HepG2 (cell line): ENCODE results near the gene ZNF222. TPM values are rescaled to one million over a fixed set of nuclear protein-coding genes. Genes with fewer than 3 reads are reported as not detected.
A peak's percentile ranks its signal among the peaks of the same experiment; 100 is the strongest.

Experiments used
- AKAP8 ChIP-seq: sonication (generic); formaldehyde crosslinking; IDR thresholded peaks from 2 replicates; pipeline ENCODE4 v1.5.1; 2020; ENCODE audit warnings: mild to moderate bottlenecking, missing genetic modification reagents
- CREM ChIP-seq, 2 experiments: sonication (generic) in 1 of 2; formaldehyde crosslinking in 1 of 2; IDR thresholded peaks; 2 replicates each; pipeline versions ENCODE4 v1.4.0 to v1.6.1; 2016 to 2020; ENCODE audit warnings: antibody characterized with exemption in 1 of 2, mild to moderate bottlenecking in 1 of 2, missing genetic modification reagents in 1 of 2
- DDIT3 ChIP-seq: sonication (generic); formaldehyde crosslinking; IDR thresholded peaks from 2 replicates; pipeline ENCODE4 v1.4.0; 2020; ENCODE audit warnings: mild to moderate bottlenecking, missing genetic modification reagents
- E2F1 ChIP-seq: sonication (generic); formaldehyde crosslinking; IDR thresholded peaks from 2 replicates; pipeline ENCODE4 v1.5.0; 2020; ENCODE audit warnings: missing genetic modification reagents
- FLYWCH1 ChIP-seq: sonication (generic); formaldehyde crosslinking; IDR thresholded peaks from 2 replicates; pipeline ENCODE4 v1.8.1; 2023; ENCODE audit warnings: mild to moderate bottlenecking, missing genetic modification reagents
- GPN1 ChIP-seq: sonication (generic); formaldehyde crosslinking; IDR thresholded peaks from 2 replicates; pipeline ENCODE4 v1.5.1; 2020; ENCODE audit warnings: missing genetic modification reagents, borderline replicate concordance
- HNF1A ChIP-seq, 2 experiments: sonication (generic) in 1 of 2; formaldehyde crosslinking in 1 of 2; IDR thresholded peaks; 2 replicates each; pipeline versions ENCODE4 v1.4.0 to v1.6.1; 2016 to 2020; ENCODE audit warnings: borderline replicate concordance in 1 of 2, low read depth in 1 of 2, mild to moderate bottlenecking in 1 of 2, missing genetic modification reagents in 1 of 2
- KLF16 ChIP-seq, 2 experiments: sonication (generic) in 1 of 2; formaldehyde crosslinking in 1 of 2; IDR thresholded peaks; 2 replicates each; pipeline versions ENCODE4 v1.6.1 to v1.8.0; 2016 to 2023; ENCODE audit warnings: missing genetic modification reagents in 2 of 2, missing compliant biosample characterization in 1 of 2
- MEF2D ChIP-seq: sonication (generic); formaldehyde crosslinking; IDR thresholded peaks from 2 replicates; pipeline ENCODE4 v1.5.1; 2020; ENCODE audit warnings: mild to moderate bottlenecking, missing genetic modification reagents
- RARG ChIP-seq: sonication (generic); formaldehyde crosslinking; IDR thresholded peaks from 2 replicates; pipeline ENCODE4 v1.4.0; 2020; ENCODE audit warnings: low read depth, mild to moderate bottlenecking, missing genetic modification reagents
- RXRA ChIP-seq: sonication (generic); formaldehyde crosslinking; IDR thresholded peaks from 2 replicates; pipeline ENCODE4 v1.5.1; 2020; ENCODE audit warnings: missing genetic modification reagents
- STAT5B ChIP-seq: sonication (generic); formaldehyde crosslinking; IDR thresholded peaks from 2 replicates; pipeline ENCODE4 v1.4.0; 2020; ENCODE audit warnings: missing genetic modification reagents
- YEATS2 ChIP-seq: sonication (generic); formaldehyde crosslinking; IDR thresholded peaks from 2 replicates; pipeline ENCODE4 v1.4.0; 2020; ENCODE audit warnings: missing genetic modification reagents, borderline replicate concordance
- ZFP36L2 ChIP-seq: sonication (generic); formaldehyde crosslinking; IDR thresholded peaks from 2 replicates; pipeline ENCODE4 v1.4.0; 2020; ENCODE audit warnings: missing genetic modification reagents
- ZFY ChIP-seq: sonication (generic); formaldehyde crosslinking; IDR thresholded peaks from 2 replicates; pipeline ENCODE4 v1.4.0; 2020; ENCODE audit warnings: missing genetic modification reagents
- ZNF180 ChIP-seq: sonication (generic); formaldehyde crosslinking; IDR thresholded peaks from 2 replicates; pipeline ENCODE4 v1.4.0; 2020; ENCODE audit warnings: low read depth, missing genetic modification reagents, borderline replicate concordance
- ZNF549 ChIP-seq: sonication (generic); formaldehyde crosslinking; IDR thresholded peaks from 2 replicates; pipeline ENCODE4 v1.5.0; 2020; ENCODE audit warnings: missing genetic modification reagents
- ZNF629 ChIP-seq: sonication (generic); formaldehyde crosslinking; conservative IDR thresholded peaks from 2 replicates; pipeline ENCODE4 v1.5.0; 2020; ENCODE audit warnings: missing genetic modification reagents
- ZNF800 ChIP-seq: sonication (generic); formaldehyde crosslinking; IDR thresholded peaks from 2 replicates; pipeline ENCODE4 v1.4.0; 2020; ENCODE audit warnings: missing genetic modification reagents
- polyA plus RNA-seq, 8 experiments: library from polyadenylated mRNA; depleted of rRNA in 3 of 8; stranded (reverse) in 7 of 8; unstranded in 1 of 8; fragments of >200 nt; fragmentation: Illumina TruSeq in 4 of 8; extraction: Trizol in 4 of 8; gene quantifications; 2 replicates each; pipeline versions ENCODE4 v1.2.1 to v1.2.3, GENCODE V29; 2011 to 2016; ENCODE audit warnings: low read depth in 4 of 8, missing spikeins in 1 of 8, mixed read lengths in 1 of 8; ENCODE audit not compliant: insufficient read depth in 1 of 8
- total RNA-seq, 5 experiments: library from RNA; depleted of rRNA; stranded (reverse); fragments of >200 nt; fragmentation: Illumina TruSeq; extraction: Trizol; gene quantifications; 2 replicates each; pipeline ENCODE4 v1.2.3, GENCODE V29; 2016; ENCODE audit warnings: low read depth in 1 of 5
- TF ChIP-seq, protein P1 (sequence below), 2 experiments: fragments of 450-650 bp in 1 of 2; sonication (generic) in 1 of 2; formaldehyde crosslinking; IDR thresholded peaks; 2 replicates each; pipeline versions ENCODE4 v1.5.0 to v1.8.0; 2020 to 2022; ENCODE audit warnings: mild to moderate bottlenecking in 1 of 2, missing genetic modification reagents in 1 of 2

ZNF222 gene
- total and polyA plus RNA-seq, 2 of the 13 experiments (the other 11 are each of a cell fraction or from before 2014, with no cell fraction given): 2.2 to 6.2 TPM

GRCh38 chr19:44002566-44003460, 22.4 kb upstream of the ZNF222 start, which contains the start of gene ZNF230 (continued):
- TF ChIP-seq HNF1A (IDR thresholded peaks at IDR 0.05; ENCODE audit: low read depth): 0 out of 2 replicates have a peak, but pooled peaks have one; percentile 27
- TF ChIP-seq HNF1A (CRISPR knock-in tag; IDR thresholded peaks at IDR 0.05; ENCODE audit: borderline replicate concordance): no peak
- TF ChIP-seq, protein P1, sequence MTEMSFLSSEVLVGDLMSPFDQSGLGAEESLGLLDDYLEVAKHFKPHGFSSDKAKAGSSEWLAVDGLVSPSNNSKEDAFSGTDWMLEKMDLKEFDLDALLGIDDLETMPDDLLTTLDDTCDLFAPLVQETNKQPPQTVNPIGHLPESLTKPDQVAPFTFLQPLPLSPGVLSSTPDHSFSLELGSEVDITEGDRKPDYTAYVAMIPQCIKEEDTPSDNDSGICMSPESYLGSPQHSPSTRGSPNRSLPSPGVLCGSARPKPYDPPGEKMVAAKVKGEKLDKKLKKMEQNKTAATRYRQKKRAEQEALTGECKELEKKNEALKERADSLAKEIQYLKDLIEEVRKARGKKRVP (CRISPR knock-in tag; IDR thresholded peaks at IDR 0.05): peak in 1 of 2 experiments; percentile 73; a peak in 2 of 4 replicates
- peak; percentile 69; the same call in 1 of the 2 replicates for TF ChIP-seq YEATS2
- TF ChIP-seq ZFP36L2: no peak
- no peak; the same call in 1 of the 2 replicates for TF ChIP-seq MEF2D
- TF ChIP-seq ZNF180 (CRISPR knock-in tag): no peak
- TF ChIP-seq ZNF800 (CRISPR knock-in tag): no peak
- TF ChIP-seq FLYWCH1 (CRISPR knock-in tag): no peak
- TF ChIP-seq CREM (IDR thresholded peaks at IDR 0.05): peak; percentile 99
- TF ChIP-seq CREM (CRISPR knock-in tag; IDR thresholded peaks at IDR 0.05): no peak
- TF ChIP-seq DDIT3 (CRISPR knock-in tag): no peak
- TF ChIP-seq E2F1 (CRISPR knock-in tag): peak; percentile 58
- no peak for TF ChIP-seq AKAP8 (CRISPR knock-in tag)
- no peak for TF ChIP-seq STAT5B (CRISPR knock-in tag)
- no peak for TF ChIP-seq ZNF629 (CRISPR knock-in tag)
- TF ChIP-seq GPN1 (CRISPR knock-in tag): no peak
- TF ChIP-seq ZNF549 (CRISPR knock-in tag): no peak
- TF ChIP-seq ZFY: peak; percentile 48; the same call in 1 of the 2 replicates
- no peak for TF ChIP-seq RARG (CRISPR knock-in tag)
- no peak for TF ChIP-seq KLF16 (CRISPR knock-in tag; IDR thresholded peaks at IDR 0.05)
- peak; percentile 56; the same call in 1 of the 2 replicates for TF ChIP-seq RXRA (CRISPR knock-in tag)
